ENCODE results near the gene MRPL16. TPM values are rescaled to one million over a fixed set of nuclear protein-coding genes. Genes with fewer than 3 reads are reported as not detected.
A peak's percentile ranks its signal among the peaks of the same experiment; 100 is the strongest.

Gene MRPL16
- total RNA-seq, 2 experiments from 2014 or later, result 67.2 to 70.0 TPM

DNA sequence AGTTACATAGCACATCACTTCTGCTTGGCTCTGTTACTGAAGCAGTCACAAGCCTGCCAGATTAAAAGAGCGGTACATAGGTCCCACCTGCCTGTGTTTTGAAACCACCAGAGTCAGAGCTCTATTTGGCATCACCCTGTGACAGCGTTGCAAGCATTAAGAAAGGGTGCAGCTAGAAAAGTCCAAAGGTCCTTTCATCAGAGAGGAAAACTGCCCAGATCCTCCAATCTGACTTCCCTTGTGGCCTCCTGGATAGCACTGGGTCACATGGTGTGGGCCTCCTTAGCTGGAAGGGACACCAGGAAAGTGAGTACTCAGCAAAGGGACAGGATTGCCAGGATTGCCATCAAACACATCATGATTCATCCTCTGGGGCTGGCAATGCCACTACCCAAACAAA is 32.5 kb downstream of the MRPL16 start:
- H3K9me3 Mint-ChIP-seq, result peaks cover 10% of the 10 kb centered on the region
- peaks cover 66% of the 10 kb centered on the region for H3K4me1 Mint-ChIP-seq
- peaks cover 79% of the 10 kb centered on the region for H3K36me3 Mint-ChIP-seq
- no peak overlapping the region for H3K4me3 Mint-ChIP-seq
- no peak for ATAC-seq (ENCODE audit: low read depth)
- H3K27me3 Mint-ChIP-seq, result no peaks in the 10 kb centered on the region
- POLR2A ChIA-PET, result interaction anchor here (0.6 to 2.4 kb wide), 2 partner anchors 11 to 23 kb away, joined by 3 to 15 read pairs; partner anchors contain the start of gene STX3
- H3K27ac Mint-ChIP-seq, result peak overlapping the region; percentile 19
- DNase-seq, result no peak

DNA sequence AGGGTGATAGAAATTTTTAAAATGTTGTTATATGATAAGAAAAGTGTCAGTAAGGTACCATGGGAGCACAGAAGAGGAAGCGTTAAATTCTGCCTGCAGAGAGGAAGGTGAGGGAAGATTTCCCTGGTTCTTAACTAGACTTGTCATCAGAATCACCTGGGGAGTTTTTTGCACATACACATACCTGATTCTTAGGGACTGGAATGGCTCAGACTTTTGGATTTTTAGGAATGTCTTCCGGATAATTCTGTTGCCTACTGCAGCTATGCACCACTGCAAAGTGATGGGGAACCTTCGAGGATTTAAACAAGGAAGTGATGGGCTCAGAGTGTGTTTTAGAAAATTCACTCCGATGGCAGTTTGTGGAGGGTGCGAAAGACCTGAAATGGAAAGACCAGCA is 33.5 kb downstream of the MRPL16 start:
- DNase-seq (no peak), ATAC-seq (ENCODE audit: low read depth) (no peak)
- Mint-ChIP-seq H3K9me3 (peaks cover 7% of the 10 kb centered on the region), H3K4me3 (no peak overlapping the region), H3K36me3 (peaks cover 78% of the 10 kb centered on the region), H3K27me3 (no peaks in the 10 kb centered on the region), H3K27ac (peak overlapping the region; percentile 56), H3K4me1 (peaks cover 68% of the 10 kb centered on the region)
- POLR2A ChIA-PET, result interaction anchor here (2.4 kb wide), 1 partner anchor 22 kb away, joined by 15 read pairs; the partner anchor contains the start of gene STX3

DNA sequence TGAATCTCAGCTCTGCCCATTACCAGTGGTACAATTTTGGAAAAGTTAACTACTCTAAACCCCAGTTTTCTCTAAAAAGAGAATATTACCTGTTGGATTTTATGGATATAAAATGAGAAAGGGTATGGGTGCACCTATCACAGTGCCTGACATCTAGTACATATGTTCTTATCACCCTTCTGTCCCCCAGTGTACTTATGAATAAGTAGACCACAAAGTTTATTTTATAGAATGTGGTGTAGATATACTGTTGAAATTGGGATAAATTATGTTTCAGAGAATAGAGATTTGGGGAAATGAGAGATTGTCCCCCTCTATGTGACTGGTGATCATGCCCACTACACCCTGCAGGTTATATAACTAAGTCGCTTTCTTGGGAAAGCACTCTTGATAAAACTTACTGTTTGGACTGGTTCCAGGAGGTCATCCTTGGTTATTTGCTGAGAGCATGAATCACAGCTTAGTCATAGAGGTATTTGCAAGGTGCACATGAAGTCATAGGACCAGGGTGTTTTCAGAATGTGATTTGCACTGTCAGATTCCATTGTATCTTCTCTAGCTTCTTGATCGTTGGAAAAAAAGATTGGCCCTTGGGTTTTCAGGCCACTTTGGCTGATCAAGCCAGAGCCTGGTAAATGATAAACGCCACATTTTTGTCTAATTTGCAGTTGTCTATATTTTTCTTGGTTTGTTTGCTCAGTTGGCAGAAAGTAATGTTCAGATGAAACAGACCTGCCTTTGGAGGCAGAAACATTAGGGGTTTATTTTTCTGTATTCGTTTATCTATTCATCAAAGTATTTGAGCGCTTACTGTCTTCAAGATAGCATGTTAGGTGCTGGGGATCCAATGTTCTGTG is 34.1 kb downstream of the MRPL16 start:
- H3K36me3 Mint-ChIP-seq, result peaks cover 73% of the 10 kb centered on the region
- ATAC-seq (ENCODE audit: low read depth), result peak; percentile 16
- no peaks in the 10 kb centered on the region for H3K27me3 Mint-ChIP-seq
- H3K27ac Mint-ChIP-seq, result peak overlapping the region; percentile 56
- no peak for DNase-seq
- peaks cover 2% of the 10 kb centered on the region for H3K9me3 Mint-ChIP-seq
- no peak overlapping the region for H3K4me3 Mint-ChIP-seq
- POLR2A ChIA-PET, result interaction anchor here (1.9 to 3.1 kb wide), 3 partner anchors 9 to 21 kb away, joined by 6 to 17 read pairs (median 15); partner anchors contain the start of gene STX3
- H3K4me1 Mint-ChIP-seq, result peaks cover 68% of the 10 kb centered on the region

DNA sequence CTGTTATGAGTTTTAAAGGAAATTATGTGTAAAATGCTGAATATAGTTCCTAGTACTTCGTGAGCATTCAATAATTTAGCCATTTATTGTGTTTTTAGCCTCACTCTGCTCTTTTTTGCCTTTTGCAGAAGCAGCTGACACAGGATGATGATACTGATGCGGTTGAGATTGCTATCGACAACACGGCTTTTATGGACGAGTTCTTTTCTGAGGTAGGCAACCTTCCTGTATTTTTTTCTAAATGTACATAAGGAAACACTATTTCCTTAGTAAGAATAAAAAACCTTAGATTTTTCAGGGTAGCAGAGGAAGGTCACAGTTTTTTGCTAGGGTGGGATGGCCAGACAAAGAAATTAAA is 37.5 kb downstream of the MRPL16 start:
- H3K4me3 Mint-ChIP-seq, result peak overlapping the region; percentile 74

DNA sequence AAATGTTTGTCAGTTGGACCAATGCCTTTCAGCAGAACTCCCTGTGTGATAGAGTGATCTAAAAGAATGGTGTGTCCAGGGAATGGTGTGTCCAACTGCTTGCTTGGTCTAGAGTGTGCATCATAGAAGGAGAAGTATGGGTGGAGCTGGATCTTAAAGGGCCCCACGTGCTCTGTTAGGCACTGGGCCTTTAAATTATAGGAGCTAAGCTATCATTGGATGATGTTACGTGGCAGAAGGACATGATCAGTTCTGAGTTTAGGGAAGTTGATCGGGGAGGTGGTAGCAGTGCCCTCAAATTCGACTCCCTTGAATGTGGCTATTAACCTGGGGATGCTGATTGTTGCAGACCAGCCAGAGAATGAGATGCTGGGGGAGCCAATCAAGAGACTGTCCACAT is 39.0 kb downstream of the MRPL16 start:
- no peak for DNase-seq
- H3K36me3 Mint-ChIP-seq, result peaks cover 36% of the 10 kb centered on the region
- ATAC-seq (ENCODE audit: low read depth), result no peak
- no peaks in the 10 kb centered on the region for H3K9me3 Mint-ChIP-seq
- peak overlapping the region; percentile 73 for H3K27ac Mint-ChIP-seq
- H3K27me3 Mint-ChIP-seq, result no peaks in the 10 kb centered on the region
- peaks cover 40% of the 10 kb centered on the region for H3K4me1 Mint-ChIP-seq
- POLR2A ChIA-PET, result interaction anchor here (1.2 to 9.4 kb wide), 8 partner anchors 11 to 102 kb away, joined by 3 to 102 read pairs (median 6); partner anchors contain the start of genes PATL1 and STX3
- peak overlapping the region; percentile 74 for H3K4me3 Mint-ChIP-seq

More for the DNA sequence above, 37.5 kb downstream of the MRPL16 start:
- Mint-ChIP-seq H3K36me3 (peaks cover 50% of the 10 kb centered on the region), H3K27me3 (no peaks in the 10 kb centered on the region), H3K27ac (peak overlapping the region; percentile 73), H3K4me1 (peaks cover 53% of the 10 kb centered on the region), H3K9me3 (no peaks in the 10 kb centered on the region)
- POLR2A ChIA-PET, result interaction anchor here (0.7 to 9.4 kb wide), 5 partner anchors 10 to 104 kb away, joined by 3 to 102 read pairs (median 7); partner anchors contain the start of genes PATL1 and STX3
- DNase-seq, result no peak
- no peak for ATAC-seq (ENCODE audit: low read depth)

DNA sequence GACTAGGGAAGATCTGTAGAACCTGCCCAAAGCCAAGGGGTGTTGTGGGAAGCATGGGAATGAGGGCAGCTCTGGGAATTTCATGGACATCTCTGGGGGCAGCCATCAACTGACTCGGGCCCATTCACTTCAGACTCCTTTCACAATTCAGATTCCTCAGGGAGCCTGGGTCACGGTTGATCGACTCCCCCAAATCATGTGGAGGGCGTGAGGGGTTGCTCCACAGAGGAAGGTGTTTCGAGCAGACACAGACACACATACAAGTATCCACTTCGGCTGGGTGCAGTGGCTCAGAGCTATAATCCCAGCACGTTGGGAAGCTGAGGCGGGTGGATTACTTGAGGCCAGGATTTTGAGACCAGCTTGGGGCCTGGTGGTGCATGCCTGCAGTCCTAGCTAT is 39.7 kb downstream of the MRPL16 start:
- no peak overlapping the region for H3K4me3 Mint-ChIP-seq
- ATAC-seq (ENCODE audit: low read depth) (no peak), DNase-seq (no peak)
- POLR2A ChIA-PET, result interaction anchor here (1.6 to 9.4 kb wide), 5 partner anchors 11 to 39 kb away, joined by 5 to 102 read pairs (median 6); partner anchors contain the start of gene STX3
- H3K36me3 Mint-ChIP-seq, result peaks cover 31% of the 10 kb centered on the region
- H3K27ac Mint-ChIP-seq, result no peak overlapping the region
- H3K9me3 Mint-ChIP-seq, result no peaks in the 10 kb centered on the region
- peaks cover 36% of the 10 kb centered on the region for H3K4me1 Mint-ChIP-seq
- H3K27me3 Mint-ChIP-seq, result no peaks in the 10 kb centered on the region

DNA sequence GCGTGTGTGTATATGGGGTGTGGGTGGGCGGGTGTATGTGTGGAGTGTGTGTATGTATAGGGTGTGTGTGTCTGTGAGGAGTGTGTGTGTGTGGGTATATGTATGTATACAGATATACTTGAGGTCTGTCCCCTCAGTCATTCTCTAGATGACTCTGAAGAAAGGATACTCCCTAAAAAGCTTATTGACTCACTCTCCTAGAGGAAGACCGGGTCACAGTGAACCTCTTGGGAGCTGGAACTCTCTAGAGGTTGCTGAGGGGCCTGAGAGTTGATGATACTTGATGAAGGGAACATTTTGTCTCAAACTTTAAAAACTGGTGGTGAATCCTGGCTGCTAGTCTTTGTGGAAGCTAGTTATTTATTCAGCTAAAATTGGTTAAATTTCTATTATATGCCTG is 40.3 kb downstream of the MRPL16 start:
- ATAC-seq (ENCODE audit: low read depth), result no peak
- no peak overlapping the region for H3K27ac Mint-ChIP-seq

DNA sequence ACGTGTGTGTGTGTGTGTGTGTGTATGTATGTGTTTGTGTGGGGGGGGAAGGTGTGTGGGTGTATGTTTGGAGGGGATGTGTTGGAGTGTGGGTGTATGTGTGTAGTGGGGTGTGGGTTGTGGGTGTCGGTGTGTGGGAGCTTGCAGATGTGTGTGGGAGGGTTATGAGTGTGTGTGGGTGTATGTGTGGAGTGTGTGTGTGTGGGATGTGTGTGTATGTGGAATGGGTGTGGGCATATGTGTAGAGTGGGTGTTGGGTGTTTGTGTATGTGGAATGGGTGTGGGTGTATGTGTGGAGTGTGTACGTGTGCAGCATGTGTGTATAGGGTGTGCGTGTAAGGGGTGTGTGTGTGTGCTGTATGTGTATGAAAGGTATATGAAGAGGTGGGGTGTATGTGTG is 40.8 kb downstream of the MRPL16 start:
- H3K27me3 Mint-ChIP-seq, result no peaks in the 10 kb centered on the region
- ATAC-seq (ENCODE audit: low read depth), result no peak
- H3K9me3 Mint-ChIP-seq, result no peaks in the 10 kb centered on the region

More for the DNA sequence above, 40.3 kb downstream of the MRPL16 start:
- H3K4me1 Mint-ChIP-seq, result peaks cover 31% of the 10 kb centered on the region
- no peaks in the 10 kb centered on the region for H3K9me3 Mint-ChIP-seq
- POLR2A ChIA-PET, result interaction anchor here (2.0 to 9.4 kb wide), 2 partner anchors 11 to 15 kb away, joined by 5 to 102 read pairs; partner anchors contain the start of gene STX3
- no peak for DNase-seq
- H3K36me3 Mint-ChIP-seq, result peaks cover 25% of the 10 kb centered on the region
- H3K27me3 Mint-ChIP-seq, result no peaks in the 10 kb centered on the region
- H3K4me3 Mint-ChIP-seq, result no peak overlapping the region

DNA sequence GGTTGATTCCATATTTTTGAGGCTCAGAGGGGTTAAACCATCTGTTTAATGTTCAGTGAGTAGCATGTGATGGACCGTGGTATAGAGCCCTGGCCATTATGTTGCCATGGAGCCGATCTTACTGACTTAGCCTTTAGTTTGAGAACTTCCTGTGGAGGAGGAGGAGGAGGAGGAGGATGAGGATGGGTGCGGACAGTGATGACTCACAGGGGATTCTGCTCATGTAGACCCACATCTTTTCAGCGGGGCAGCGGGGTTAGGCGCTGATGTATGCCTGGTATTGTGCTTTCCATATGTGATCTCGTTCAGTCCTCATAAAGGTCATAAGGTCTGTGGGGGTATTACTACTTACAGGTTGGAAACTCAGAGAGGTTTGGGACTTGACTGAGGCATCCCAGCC is 41.5 kb downstream of the MRPL16 start:
- no peak for ATAC-seq (ENCODE audit: low read depth)
- no peak overlapping the region for H3K27ac Mint-ChIP-seq
- H3K4me3 Mint-ChIP-seq, result no peak overlapping the region
- peaks cover 35% of the 10 kb centered on the region for H3K4me1 Mint-ChIP-seq
- peaks cover 21% of the 10 kb centered on the region for H3K36me3 Mint-ChIP-seq
- POLR2A ChIA-PET, result interaction anchor here (9.4 kb wide), 1 partner anchor 13 kb away, joined by 102 read pairs; the partner anchor contains the start of gene STX3
- DNase-seq, result no peak
- no peaks in the 10 kb centered on the region for H3K27me3 Mint-ChIP-seq
- H3K9me3 Mint-ChIP-seq, result no peaks in the 10 kb centered on the region

More for the DNA sequence above, 40.8 kb downstream of the MRPL16 start:
- peaks cover 31% of the 10 kb centered on the region for H3K4me1 Mint-ChIP-seq
- no peak overlapping the region for H3K4me3 Mint-ChIP-seq
- no peak overlapping the region for H3K27ac Mint-ChIP-seq
- H3K36me3 Mint-ChIP-seq, result peaks cover 24% of the 10 kb centered on the region
- POLR2A ChIA-PET, result interaction anchor here (9.4 kb wide), 1 partner anchor 14 kb away, joined by 102 read pairs; the partner anchor contains the start of gene STX3
- no peak for DNase-seq

DNA sequence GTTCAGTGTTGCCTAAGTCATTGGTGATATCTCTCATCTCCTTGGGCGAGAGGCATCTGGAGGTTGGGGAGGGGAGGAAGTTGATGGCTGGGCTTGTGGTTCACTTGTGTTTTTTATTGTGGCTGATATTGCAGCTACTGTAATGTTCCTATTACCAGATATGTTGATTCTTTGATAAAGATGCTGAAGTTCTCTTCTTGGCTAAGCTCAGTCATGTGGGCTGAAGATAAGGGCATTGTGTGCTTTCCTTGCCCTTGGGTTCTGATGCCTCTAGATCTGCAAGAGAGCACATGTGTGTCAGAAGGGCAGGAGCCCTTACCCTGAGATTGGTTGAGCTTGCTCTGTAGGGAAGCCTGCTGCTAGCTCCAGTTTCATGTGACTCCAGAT is 43.4 kb downstream of the MRPL16 start:
- Mint-ChIP-seq H3K4me3 (no peak overlapping the region), H3K9me3 (no peaks in the 10 kb centered on the region), H3K27ac (no peak overlapping the region), H3K4me1 (peaks cover 30% of the 10 kb centered on the region), H3K36me3 (peaks cover 17% of the 10 kb centered on the region), H3K27me3 (no peaks in the 10 kb centered on the region)
- peak; percentile 55 for DNase-seq
- POLR2A ChIA-PET, result interaction anchor here (1.0 to 9.4 kb wide), 11 partner anchors 8 to 151 kb away, joined by 3 to 102 read pairs (median 6); partner anchors contain the start of genes MRPL16, OSBP, PATL1 and STX3
- ATAC-seq (ENCODE audit: low read depth), result peak; percentile 81

DNA sequence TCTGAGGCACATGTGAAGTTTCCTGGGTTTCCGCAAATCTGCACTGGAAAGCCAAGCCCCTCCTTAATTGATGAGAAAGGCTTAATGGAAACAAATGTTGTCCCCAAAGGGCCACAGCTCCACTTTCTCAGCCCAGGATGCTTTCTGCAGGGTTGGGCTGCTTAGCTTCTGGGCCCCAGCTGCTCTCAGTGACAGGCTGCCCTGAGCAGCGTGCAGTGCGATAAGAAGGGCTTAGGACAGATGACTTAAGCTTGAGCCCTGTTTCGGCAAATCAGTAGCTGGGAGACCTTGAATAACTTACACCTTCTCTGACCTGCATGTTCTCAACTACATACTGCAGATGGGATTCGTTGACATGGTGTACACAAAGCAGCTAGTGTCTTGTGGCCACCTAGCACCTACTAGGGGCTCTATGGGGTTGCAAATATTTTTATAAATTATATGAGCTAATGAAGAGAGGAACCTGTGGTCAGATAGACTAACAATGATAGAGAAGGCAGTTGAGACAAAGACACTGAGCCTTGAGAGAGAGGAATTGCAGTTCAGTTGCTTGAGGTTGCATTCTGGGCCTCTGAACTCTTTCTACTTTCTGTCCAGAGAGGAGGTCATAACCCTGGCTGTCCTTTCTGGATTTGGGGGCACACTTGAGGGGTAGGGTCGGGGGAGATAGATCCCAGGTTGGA is 43.9 kb downstream of the MRPL16 start:
- POLR2A ChIA-PET, result interaction anchor here (1.0 to 9.4 kb wide), 11 partner anchors 9 to 151 kb away, joined by 3 to 102 read pairs (median 6); partner anchors contain the start of genes MRPL16, OSBP, PATL1 and STX3

DNA sequence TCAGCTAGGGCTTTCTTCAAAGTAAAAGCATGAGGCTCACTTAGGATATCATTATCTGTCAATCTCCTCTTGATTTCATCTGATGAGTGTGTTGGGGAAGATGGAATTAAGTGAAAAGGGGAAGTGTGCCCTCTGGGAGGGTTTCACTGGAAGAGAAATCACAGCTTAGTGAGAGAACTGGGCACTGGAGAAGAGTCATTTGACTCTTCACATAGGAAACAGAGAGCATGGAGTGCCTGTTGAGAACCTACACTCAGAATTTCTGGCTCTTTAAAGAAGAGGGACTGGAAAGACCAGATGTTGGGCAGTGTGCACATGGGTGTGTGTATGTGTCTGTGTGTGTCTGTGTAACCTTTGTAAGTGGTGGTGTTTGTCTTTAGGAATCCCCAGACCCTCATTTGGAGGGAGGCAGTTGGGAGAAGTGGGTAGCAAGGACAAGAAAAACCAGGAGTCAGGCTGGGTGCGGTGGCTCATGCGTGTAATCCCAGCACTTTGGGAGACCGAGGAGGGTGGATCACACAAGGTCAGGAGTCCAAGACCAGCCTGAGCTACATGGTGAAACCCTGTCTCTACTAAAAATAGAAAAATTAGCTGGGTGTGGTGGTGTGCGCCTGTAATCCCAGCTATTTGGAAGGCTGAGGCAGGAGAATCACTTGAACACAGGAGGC is 45.4 kb downstream of the MRPL16 start:
- H3K27ac Mint-ChIP-seq, result peak overlapping the region; percentile 67

More for the DNA sequence above, 43.9 kb downstream of the MRPL16 start:
- H3K27ac Mint-ChIP-seq, result no peak overlapping the region
- peaks cover 28% of the 10 kb centered on the region for H3K4me1 Mint-ChIP-seq
- H3K9me3 Mint-ChIP-seq, result no peaks in the 10 kb centered on the region
- peaks cover 22% of the 10 kb centered on the region for H3K36me3 Mint-ChIP-seq
- ATAC-seq (ENCODE audit: low read depth) (peak; percentile 16), DNase-seq (no peak)
- H3K4me3 Mint-ChIP-seq, result no peak overlapping the region
- no peaks in the 10 kb centered on the region for H3K27me3 Mint-ChIP-seq

More for the DNA sequence above, 45.4 kb downstream of the MRPL16 start:
- POLR2A ChIA-PET, result interaction anchor here (0.8 to 9.4 kb wide), 5 partner anchors 10 to 44 kb away, joined by 3 to 102 read pairs (median 3); partner anchors contain the start of gene STX3
- no peaks in the 10 kb centered on the region for H3K27me3 Mint-ChIP-seq
- H3K4me1 Mint-ChIP-seq, result peaks cover 35% of the 10 kb centered on the region
- H3K4me3 Mint-ChIP-seq, result peak overlapping the region; percentile 58
- DNase-seq (no peak), ATAC-seq (ENCODE audit: low read depth) (no peak)
- H3K36me3 Mint-ChIP-seq, result peaks cover 29% of the 10 kb centered on the region
- H3K9me3 Mint-ChIP-seq, result no peaks in the 10 kb centered on the region
